ENCODE measurements around the gene OR10A3.

GRCh38 chr11:7893796-7894195 is 47.7 kb downstream of the OR10A3 start:
- no peak for TF ChIP-seq CTCF (IDR thresholded peaks at IDR 0.05 in 2 of 3, conservative IDR thresholded peaks at IDR 0.05 in 1 of 3; ENCODE audit: borderline replicate concordance in 1 of 3, insufficient read depth in 1 of 3, low read depth in 2 of 3, low read length in 2 of 3)
- TF ChIP-seq POLR2A (IDR thresholded peaks at IDR 0.05; ENCODE audit: borderline replicate concordance, extremely low read depth, insufficient read depth, insufficient read length), result no peak
- TF ChIP-seq EGR1 (IDR thresholded peaks at IDR 0.05; ENCODE audit: low read depth), result no peak
- TF ChIP-seq POLR2AphosphoS5 (IDR thresholded peaks at IDR 0.05; ENCODE audit: low read depth, low read length), result no peak
- TF ChIP-seq ZFX (IDR thresholded peaks at IDR 0.05), result no peak
- TF ChIP-seq SP1 (IDR thresholded peaks at IDR 0.05; ENCODE audit: low read depth), result no peak
- no peak for TF ChIP-seq MAX (IDR thresholded peaks at IDR 0.05)
- TF ChIP-seq ATF3 (IDR thresholded peaks at IDR 0.05), result no peak
- no peak for TF ChIP-seq EZH2 (IDR thresholded peaks at IDR 0.05)
- no peak for TF ChIP-seq SRF (IDR thresholded peaks at IDR 0.05; ENCODE audit: low read depth)
- no peak for TF ChIP-seq ELF1 (IDR thresholded peaks at IDR 0.05; ENCODE audit: borderline replicate concordance, low read depth)
- TF ChIP-seq REST (IDR thresholded peaks at IDR 0.05; ENCODE audit: low read depth), result no peak
- no peak for TF ChIP-seq JUND (IDR thresholded peaks at IDR 0.05)
